Stimulated activated CD8-positive, alpha-beta memory T cell treated with anti-CD3 and anti-CD28 coated beads, Interleukin-15, amount 100 ng/mL, for 24 hours (primary cell): ENCODE results near the gene ZNRF4.

Experiments used
- DNase-seq: peaks from one replicate; pipeline ENCODE4 v3.0.0-alpha.2; 2020; ENCODE audit warnings: low read depth

ZNRF4 gene

GRCh38 chr19:5443723-5444122, 11.5 kb upstream of the ZNRF4 start:
- DNase-seq, result no peak

- no peak for DNase-seq
Observed at GRCh38 chr19:5444431-5444830, 10.8 kb upstream of the ZNRF4 start.

- no peak for DNase-seq
Observed at GRCh38 chr19:5445071-5445470, 10.1 kb upstream of the ZNRF4 start.

GRCh38 chr19:5445561-5446055, 9.6 kb upstream of the ZNRF4 start:
- DNase-seq, result no peak

- DNase-seq, result no peak
Observed at GRCh38 chr19:5447700-5448311, 7.4 kb upstream of the ZNRF4 start.

GRCh38 chr19:5448374-5448773, 6.8 kb upstream of the ZNRF4 start:
- DNase-seq, result no peak

GRCh38 chr19:5450482-5451126, 4.6 kb upstream of the ZNRF4 start:
- no peak for DNase-seq

GRCh38 chr19:5451494-5451893, 3.7 kb upstream of the ZNRF4 start:
- no peak for DNase-seq

GRCh38 chr19:5452594-5453565, 2.3 kb upstream of the ZNRF4 start:
- no peak for DNase-seq

- DNase-seq, result no peak
Observed at GRCh38 chr19:5454743-5455142, 474 bp upstream of the ZNRF4 start.

- DNase-seq, result no peak
Observed at GRCh38 chr19:5456130-5456840, 1.1 kb downstream of the ZNRF4 start.

- no peak for DNase-seq
Observed at GRCh38 chr19:5456841-5457200, 1.6 kb downstream of the ZNRF4 start.

- no peak for DNase-seq
Observed at GRCh38 chr19:5457709-5458108, 2.5 kb downstream of the ZNRF4 start.

- DNase-seq, result no peak
Observed at GRCh38 chr19:5458420-5458819, 3.2 kb downstream of the ZNRF4 start.

- no peak for DNase-seq
Observed at GRCh38 chr19:5459360-5459759, 4.1 kb downstream of the ZNRF4 start.

GRCh38 chr19:5460748-5461147, 5.5 kb downstream of the ZNRF4 start:
- no peak for DNase-seq

- no peak for DNase-seq
Observed at GRCh38 chr19:5463959-5464358, 8.7 kb downstream of the ZNRF4 start.

- no peak for DNase-seq
Observed at GRCh38 chr19:5466072-5466471, 10.9 kb downstream of the ZNRF4 start.

GRCh38 chr19:5466814-5467291, 11.6 kb downstream of the ZNRF4 start:
- no peak for DNase-seq

- DNase-seq, result no peak
Observed at GRCh38 chr19:5470264-5470671, 15.1 kb downstream of the ZNRF4 start.

- no peak for DNase-seq
Observed at GRCh38 chr19:5472286-5472685, 17.1 kb downstream of the ZNRF4 start.

GRCh38 chr19:5473646-5474045, 18.4 kb downstream of the ZNRF4 start:
- no peak for DNase-seq
